Brain microvascular endothelial cell (primary cell): ENCODE data around the gene ANXA2.
"Not testable (repeated sequence)": the region's sequence is repeated elsewhere in the genome, so short reads cannot be mapped to it uniquely, and the experiment has no call there.

Source experiments
- DNase-seq: peaks from one replicate; pipeline ENCODE4 v3.0.0-alpha.2; 2020
- H3K27ac ChIP-seq: fragments of 250-450 bp; sonication (Bioruptor Pico); 2 replicates; pipeline ENCODE4 v1.5.1; 2020; ENCODE audit warnings: mild to moderate bottlenecking, moderate library complexity
- H3K27me3 ChIP-seq: fragments of 250-450 bp; sonication (Bioruptor Pico); replicated peaks from 2 replicates; pipeline ENCODE4 v1.5.1; 2020; ENCODE audit warnings: mild to moderate bottlenecking
- H3K36me3 ChIP-seq: fragments of 250-450 bp; sonication (Bioruptor Pico); replicated peaks from 2 replicates; pipeline ENCODE4 v1.5.1; 2020; ENCODE audit warnings: mild to moderate bottlenecking
- H3K4me3 ChIP-seq: 2 replicates; pipeline ENCODE4 v1.5.1; 2011; ENCODE audit warnings: low read depth, mild to moderate bottlenecking, control low read depth, low read length, moderate library complexity
- CTCF ChIP-seq: IDR thresholded peaks from 2 replicates; pipeline ENCODE4 v1.5.1; 2011; ENCODE audit warnings: low read depth, mild to moderate bottlenecking, moderate library complexity, low read length, control low read depth, inconsistent platforms; ENCODE audit errors: missing control alignments
- in situ Hi-C: cut with HindIII; loops from 2 replicates; pipeline ENCODE4 v1.10.0; 2017; ENCODE audit warnings: low sequenced_read_pairs, low pct_ligation_motif_present

The ANXA2 gene

GRCh38 chr15:60359738-60360137, 38.0 kb downstream of the ANXA2 start:
- TF ChIP-seq CTCF, result peak; percentile 70

DNA sequence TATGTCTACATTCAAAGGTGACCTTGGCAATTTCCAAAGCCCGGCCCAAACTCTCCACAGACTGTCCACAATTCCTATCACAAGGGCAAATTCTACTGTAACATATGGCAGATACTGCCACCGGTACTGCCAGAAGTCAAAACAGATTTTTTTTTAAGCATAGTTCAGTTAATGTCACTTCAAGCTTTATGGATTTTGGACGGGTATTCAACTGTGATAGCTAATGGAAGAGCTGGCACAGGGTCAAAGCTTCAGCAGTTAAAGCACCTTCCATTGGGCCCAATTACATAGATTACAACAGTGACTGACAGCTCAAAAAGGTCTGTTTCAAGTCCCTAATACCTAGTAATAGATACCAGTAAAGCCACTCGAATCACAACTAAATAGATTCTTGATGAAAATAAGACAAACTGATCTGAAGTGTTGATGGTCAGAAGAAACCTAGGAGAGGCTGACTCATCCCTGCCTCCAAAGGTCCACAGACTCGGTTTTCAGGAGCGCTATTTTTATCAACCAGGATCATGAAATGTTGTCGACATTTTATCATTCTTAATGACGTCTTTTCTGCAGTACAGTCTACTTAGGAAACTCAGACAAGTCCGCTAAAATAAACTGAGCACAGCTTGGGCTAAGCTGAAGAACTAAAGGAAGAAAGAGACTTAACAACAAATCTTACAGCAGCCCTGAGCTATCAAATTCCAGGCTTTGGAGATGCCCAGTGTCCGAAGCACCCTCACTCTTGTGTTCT, 38.7 kb downstream of the ANXA2 start:
- peak; percentile 74 for DNase-seq
- no peak for TF ChIP-seq CTCF
- no peaks in the 10 kb centered on the region for H3K27me3 ChIP-seq
- in situ Hi-C loops, result no loop called here
- H3K36me3 ChIP-seq, result peaks cover 97% of the 10 kb centered on the region
- H3K4me3 ChIP-seq, result no peak overlapping the region
- H3K27ac ChIP-seq, result peak overlapping the region; percentile 78

More at GRCh38 chr15:60359738-60360137, 38.0 kb downstream of the ANXA2 start:
- peak overlapping the region; percentile 78 for H3K27ac ChIP-seq
- H3K4me3 ChIP-seq, H3K27me3 ChIP-seq, in situ Hi-C loops, DNase-seq: not testable (repeated sequence)
- peaks cover 97% of the 10 kb centered on the region for H3K36me3 ChIP-seq

DNA sequence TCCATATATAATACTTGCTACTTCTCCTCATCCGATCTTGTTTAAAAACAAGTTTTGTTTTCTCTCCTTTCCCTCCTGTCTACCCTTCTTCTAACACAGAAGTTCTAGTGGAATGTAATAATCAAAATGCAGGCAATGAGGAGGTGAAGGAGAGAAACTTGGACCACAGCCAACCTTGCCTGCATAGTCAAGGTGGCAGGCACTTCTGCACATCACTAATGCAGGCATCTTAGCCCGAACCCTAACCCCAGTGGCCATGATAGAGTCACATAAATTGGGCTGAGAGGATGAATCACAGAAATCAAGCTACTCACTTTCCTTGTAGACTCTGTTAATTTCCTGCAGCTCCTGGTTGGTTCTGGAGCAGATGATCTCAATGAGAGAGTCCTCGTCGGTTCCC, 41.0 kb downstream of the ANXA2 start:
- Histone ChIP-seq H3K4me3 (no peak overlapping the region), H3K27me3 (no peaks in the 10 kb centered on the region), H3K27ac (no peak overlapping the region), H3K36me3 (peaks cover 100% of the 10 kb centered on the region)
- DNase-seq, result no peak
- TF ChIP-seq CTCF, result no peak
- in situ Hi-C loops, result no loop called here

GRCh38 chr15:60355148-60355857, 42.5 kb downstream of the ANXA2 start:
- in situ Hi-C loops, result no loop called here
- H3K36me3 ChIP-seq, result peaks cover 100% of the 10 kb centered on the region
- H3K27ac ChIP-seq, result no peak overlapping the region
- no peaks in the 10 kb centered on the region for H3K27me3 ChIP-seq
- no peak for DNase-seq
- no peak overlapping the region for H3K4me3 ChIP-seq
- TF ChIP-seq CTCF, result no peak

DNA sequence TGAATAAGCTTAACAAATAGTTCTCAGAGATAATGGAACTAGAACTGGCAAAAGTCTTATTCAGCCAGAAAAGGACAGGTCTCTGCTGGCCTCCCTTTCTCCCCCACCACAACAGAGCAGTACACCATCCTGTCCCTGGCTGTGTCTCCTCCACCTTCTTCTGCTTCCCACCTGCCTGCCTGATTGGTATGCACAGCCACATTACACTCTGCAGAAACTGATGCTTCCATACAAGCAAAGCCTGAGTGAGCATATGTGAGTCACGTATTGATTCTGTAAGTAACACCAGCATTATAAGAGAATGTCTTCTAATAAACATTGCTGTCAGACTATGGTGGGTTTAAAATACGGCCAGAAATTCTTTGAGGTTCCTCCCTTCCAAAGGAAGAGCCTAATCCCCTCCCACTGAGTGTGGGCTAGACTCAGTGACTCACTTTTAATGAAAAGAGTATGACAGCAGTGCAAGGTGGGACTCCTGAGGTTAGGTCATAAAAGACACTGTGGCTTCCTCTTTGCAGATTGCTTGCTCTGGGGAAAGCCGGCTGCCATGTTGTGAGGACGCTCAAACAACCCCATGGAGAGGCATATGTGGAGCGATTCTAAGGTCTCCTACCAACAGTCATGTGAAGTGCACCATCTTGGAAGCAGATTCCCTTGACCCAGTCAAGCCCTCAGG, 44.4 kb downstream of the ANXA2 start:
- peaks cover 95% of the 10 kb centered on the region for H3K36me3 ChIP-seq
- in situ Hi-C loops, result no loop called here

More for the DNA sequence above, 44.4 kb downstream of the ANXA2 start:
- DNase-seq, result no peak
- H3K27me3 ChIP-seq, result no peaks in the 10 kb centered on the region
- peak overlapping the region; percentile 27 for H3K27ac ChIP-seq
- H3K4me3 ChIP-seq, result no peak overlapping the region
- no peak for TF ChIP-seq CTCF
